CD14-positive monocyte (primary cell): ENCODE measurements around the gene ACVR1. TPM values are rescaled to one million over a fixed set of nuclear protein-coding genes. Genes with fewer than 3 reads are reported as not detected.

Experiments used
- DNase-seq, 3 donors: peaks; one replicate each; pipeline ENCODE4 v3.0.0-alpha.2; 2011 to 2022
- H2AFZ ChIP-seq: 2 replicates; pipeline ENCODE4 v1.6.0; 2012; ENCODE audit warnings: mild to moderate bottlenecking, low read depth, low read length, inconsistent platforms; ENCODE audit not compliant: insufficient read depth, poor library complexity, severe bottlenecking
- H3K27ac ChIP-seq, 2 donors: 1 replicate in 1 of 2; 2 replicates in 1 of 2; pipeline ENCODE4 v1.5.1; 2012 to 2013; ENCODE audit warnings: low read length in 2 of 2, control low read depth in 1 of 2, inconsistent platforms in 1 of 2, low read depth in 1 of 2, mild to moderate bottlenecking in 1 of 2
- H3K27me3 ChIP-seq, 2 donors: one replicate each; pipeline versions ENCODE4 v1.6.0 to v1.6.1; 2011 to 2013; ENCODE audit warnings: low read length in 2 of 2; ENCODE audit not compliant: control insufficient read depth in 2 of 2, insufficient read depth in 2 of 2
- H3K36me3 ChIP-seq, 2 donors: replicated peaks in 1 of 2; 1 replicate in 1 of 2; 2 replicates in 1 of 2; pipeline versions ENCODE4 v1.5.1 to v1.6.1; 2012 to 2013; ENCODE audit warnings: low read length in 2 of 2, control low read depth in 1 of 2, inconsistent platforms in 1 of 2, mild to moderate bottlenecking in 1 of 2; ENCODE audit not compliant: insufficient read depth in 2 of 2, control insufficient read depth in 1 of 2
- H3K4me1 ChIP-seq, 2 donors: 1 replicate in 1 of 2; 2 replicates in 1 of 2; pipeline versions ENCODE4 v1.5.1 to v1.6.1; 2012 to 2013; ENCODE audit warnings: low read length in 2 of 2, control low read depth in 1 of 2, inconsistent platforms in 1 of 2, mild to moderate bottlenecking in 1 of 2, moderate library complexity in 1 of 2; ENCODE audit not compliant: insufficient read depth in 2 of 2, control insufficient read depth in 1 of 2
- H3K4me2 ChIP-seq: replicated peaks from 2 replicates; pipeline ENCODE3; 2012; ENCODE audit warnings: low read length, moderate library complexity, mild to moderate bottlenecking; ENCODE audit not compliant: poor library complexity, severe bottlenecking; ENCODE audit errors: extremely low read depth
- H3K4me3 ChIP-seq, 3 experiments: fragments of 200-600 bp in 1 of 3; sonication (generic) in 1 of 3; replicated peaks in 1 of 3; 1 replicate in 2 of 3; 2 replicates in 1 of 3; pipeline ENCODE4 v1.5.1; 2011 to 2013; ENCODE audit warnings: low read length in 3 of 3, mild to moderate bottlenecking in 3 of 3, control low read depth in 2 of 3, low read depth in 2 of 3, inconsistent platforms in 1 of 3, moderate library complexity in 1 of 3
- H3K79me2 ChIP-seq: 2 replicates; pipeline ENCODE4 v1.6.0; 2012; ENCODE audit warnings: mild to moderate bottlenecking, control low read depth, inconsistent platforms, low read length, moderate library complexity; ENCODE audit not compliant: insufficient read depth
- H3K9ac ChIP-seq: 2 replicates; pipeline ENCODE4 v1.6.0; 2017; ENCODE audit warnings: low read length, mild to moderate bottlenecking; ENCODE audit not compliant: insufficient read depth, poor library complexity, severe bottlenecking
- H3K9me3 ChIP-seq, 2 donors: replicated peaks in 1 of 2; 1 replicate in 1 of 2; 2 replicates in 1 of 2; pipeline versions ENCODE4 v1.5.1 to v1.6.1; 2012 to 2013; ENCODE audit warnings: low read length in 2 of 2, control low read depth in 1 of 2; ENCODE audit not compliant: control insufficient read depth in 1 of 2, insufficient read depth in 1 of 2
- H4K20me1 ChIP-seq: 2 replicates; pipeline ENCODE4 v1.6.0; 2012; ENCODE audit warnings: mild to moderate bottlenecking, low read length, control low read depth, moderate library complexity; ENCODE audit not compliant: insufficient read depth
- H3K27ac Mint-ChIP-seq, 7 donors: one replicate each; pipeline ENCODE4 v1.8.0; 2020; ENCODE audit warnings: mild to moderate bottlenecking in 7 of 7, mixed read lengths in 7 of 7, moderate library complexity in 6 of 7, inconsistent platforms in 2 of 7
- H3K27me3 Mint-ChIP-seq, 3 donors: one replicate each; pipeline ENCODE4 v1.8.0; 2021 to 2022; ENCODE audit warnings: low read depth in 3 of 3, mild to moderate bottlenecking in 3 of 3, mixed read lengths in 3 of 3, moderate library complexity in 3 of 3, inconsistent platforms in 1 of 3
- H3K36me3 Mint-ChIP-seq, 2 donors: one replicate each; pipeline ENCODE4 v1.8.0; 2020; ENCODE audit warnings: mixed read lengths in 2 of 2, inconsistent platforms in 1 of 2, mild to moderate bottlenecking in 1 of 2
- H3K4me1 Mint-ChIP-seq: one replicate; pipeline ENCODE4 v1.8.0; 2020; ENCODE audit warnings: mild to moderate bottlenecking, mixed read lengths
- H3K4me3 Mint-ChIP-seq, 2 donors: one replicate each; pipeline ENCODE4 v1.8.0; 2020; ENCODE audit warnings: mild to moderate bottlenecking in 2 of 2, mixed read lengths in 2 of 2, moderate library complexity in 1 of 2
- H3K9me3 Mint-ChIP-seq, 7 donors: one replicate each; pipeline ENCODE4 v1.8.0; 2020 to 2022; ENCODE audit warnings: mixed read lengths in 7 of 7, mild to moderate bottlenecking in 6 of 7, moderate library complexity in 6 of 7, inconsistent platforms in 2 of 7
- WGBS: methylation state at CpG from one replicate; pipeline ENCODE4 v1.1.5; 2013; ENCODE audit warnings: missing lambda C conversion rate; ENCODE audit not compliant: insufficient coverage; 5-methylcytosine and 5-hydroxymethylcytosine counted together
- intact Hi-C, 2 donors: fragments of 100-400 bp; cut with micrococcal nuclease; formaldehyde crosslinking; loops; one replicate each; pipeline versions ENCODE4 v1.15.0 to v1.15.1; 2023
- polyA plus RNA-seq, 3 donors: library from polyadenylated mRNA; depleted of rRNA in 1 of 3; unstranded in 2 of 3; stranded (reverse) in 1 of 3; fragments of 300-500 nt in 2 of 3; fragments of >200 nt in 1 of 3; fragmentation: Illumina TruSeq in 2 of 3; gene quantifications; 1 replicate in 2 of 3; 2 replicates in 1 of 3; pipeline ENCODE4 v1.2.3, GENCODE V29; 2012 to 2021
- TF ChIP-seq, protein P1 (sequence below): fragments of 200-600 bp; IDR thresholded peaks from one replicate; pipeline ENCODE4 v1.8.0; 2022; ENCODE audit warnings: antibody characterized with exemption, mild to moderate bottlenecking

Gene ACVR1
- polyA plus RNA-seq, 3 donors = 2.8 to 13.4 (median 4.9) TPM

DNA sequence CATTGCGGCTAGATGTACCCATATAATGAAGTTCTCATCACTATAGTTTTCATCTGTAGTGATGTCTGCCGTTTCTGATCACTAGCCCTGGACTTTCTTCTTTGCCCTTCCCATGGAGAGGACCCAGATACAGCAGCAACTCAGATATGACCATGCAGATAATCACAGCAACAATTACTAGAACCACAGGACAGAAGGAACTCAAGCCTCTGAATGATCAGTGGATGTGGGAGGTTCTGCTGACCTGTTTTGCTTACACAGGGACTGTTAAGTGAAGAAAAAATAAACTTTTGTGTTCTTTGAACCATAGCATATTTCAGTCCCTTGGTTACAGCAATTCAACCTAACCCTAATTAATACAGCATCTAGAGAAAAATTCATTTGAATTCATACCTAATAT lies 62.7 kb downstream of the ACVR1 start:
- no CpG with 5 or more reads among the region's 2 CpGs for WGBS
- peaks cover 37 to 52% of the 10 kb centered on the region in 2 donors for H3K36me3 Mint-ChIP-seq
- intact Hi-C loops = no loop called here

DNA sequence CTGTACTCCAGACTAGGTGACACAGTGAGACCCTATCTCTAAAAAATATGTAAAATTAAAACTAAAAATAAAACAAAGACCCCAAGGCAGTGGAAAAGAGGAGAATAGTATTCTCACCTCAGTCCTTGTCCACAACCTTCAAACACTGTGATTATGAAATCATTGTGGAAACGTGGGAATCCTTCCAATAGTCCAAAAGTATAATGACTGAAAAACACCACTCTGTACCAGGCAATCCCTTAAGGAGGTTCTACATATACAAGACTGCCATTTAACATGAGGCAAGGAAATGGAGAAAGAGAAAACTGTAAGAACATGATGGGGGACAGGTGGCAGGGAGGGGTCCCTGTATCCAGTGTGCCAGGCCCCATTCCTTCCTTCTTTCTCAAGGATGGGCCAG lies 66.1 kb downstream of the ACVR1 start:
- H3K27me3 ChIP-seq = no peaks in the 10 kb centered on the region
- H3K27ac ChIP-seq = no peak overlapping the region
- H3K27me3 Mint-ChIP-seq = peaks cover 0 to 2% (median 0%) of the 10 kb centered on the region in 3 donors
- intact Hi-C loops = no loop called here
- no peaks in the 10 kb centered on the region for H3K4me1 ChIP-seq
- peaks cover 0 to 1% (median 0%) of the 10 kb centered on the region in 7 donors for H3K9me3 Mint-ChIP-seq
- H3K4me3 Mint-ChIP-seq = no peak overlapping the region
- DNase-seq = no peak
- no peaks in the 10 kb centered on the region for H3K4me1 Mint-ChIP-seq
- H3K9me3 ChIP-seq = no peaks in the 10 kb centered on the region
- peaks cover 27 to 33% of the 10 kb centered on the region in 2 donors for H3K36me3 Mint-ChIP-seq
- TF ChIP-seq, protein P1, sequence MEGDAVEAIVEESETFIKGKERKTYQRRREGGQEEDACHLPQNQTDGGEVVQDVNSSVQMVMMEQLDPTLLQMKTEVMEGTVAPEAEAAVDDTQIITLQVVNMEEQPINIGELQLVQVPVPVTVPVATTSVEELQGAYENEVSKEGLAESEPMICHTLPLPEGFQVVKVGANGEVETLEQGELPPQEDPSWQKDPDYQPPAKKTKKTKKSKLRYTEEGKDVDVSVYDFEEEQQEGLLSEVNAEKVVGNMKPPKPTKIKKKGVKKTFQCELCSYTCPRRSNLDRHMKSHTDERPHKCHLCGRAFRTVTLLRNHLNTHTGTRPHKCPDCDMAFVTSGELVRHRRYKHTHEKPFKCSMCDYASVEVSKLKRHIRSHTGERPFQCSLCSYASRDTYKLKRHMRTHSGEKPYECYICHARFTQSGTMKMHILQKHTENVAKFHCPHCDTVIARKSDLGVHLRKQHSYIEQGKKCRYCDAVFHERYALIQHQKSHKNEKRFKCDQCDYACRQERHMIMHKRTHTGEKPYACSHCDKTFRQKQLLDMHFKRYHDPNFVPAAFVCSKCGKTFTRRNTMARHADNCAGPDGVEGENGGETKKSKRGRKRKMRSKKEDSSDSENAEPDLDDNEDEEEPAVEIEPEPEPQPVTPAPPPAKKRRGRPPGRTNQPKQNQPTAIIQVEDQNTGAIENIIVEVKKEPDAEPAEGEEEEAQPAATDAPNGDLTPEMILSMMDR = no peak
- H3K27ac Mint-ChIP-seq = peak overlapping the region in 1 of 7 donors; percentile 51
- peaks cover 0 to 13% of the 10 kb centered on the region in 2 donors for H3K36me3 ChIP-seq
- no peak overlapping the region for H3K9ac ChIP-seq
- H3K4me2 ChIP-seq = no peak overlapping the region
- no peak overlapping the region for H3K4me3 ChIP-seq
- H2AFZ ChIP-seq = no peak overlapping the region
- no peaks in the 10 kb centered on the region for H4K20me1 ChIP-seq
- H3K79me2 ChIP-seq = no peaks in the 10 kb centered on the region
- WGBS = no CpG with 5 or more reads among the region's 1 CpG

More for the DNA sequence above, 62.7 kb downstream of the ACVR1 start:
- Mint-ChIP-seq H3K4me1 (no peaks in the 10 kb centered on the region), H3K27me3 (peaks cover 0 to 2% (median 0%) of the 10 kb centered on the region in 3 donors), H3K27ac (no peak overlapping the region), H3K9me3 (peaks cover 0 to 2% (median 0%) of the 10 kb centered on the region in 7 donors), H3K4me3 (no peak overlapping the region)
- no peak overlapping the region for H3K4me2 ChIP-seq
- no peaks in the 10 kb centered on the region for H3K79me2 ChIP-seq
- no peak overlapping the region for H3K27ac ChIP-seq
- H3K27me3 ChIP-seq = no peaks in the 10 kb centered on the region
- no peak overlapping the region for H3K9ac ChIP-seq
- TF ChIP-seq, protein P1 = no peak
- no peaks in the 10 kb centered on the region for H4K20me1 ChIP-seq
- H2AFZ ChIP-seq = no peak overlapping the region
- DNase-seq = no peak
- no peaks in the 10 kb centered on the region for H3K9me3 ChIP-seq
- H3K36me3 ChIP-seq = peaks cover 14 to 27% of the 10 kb centered on the region in 2 donors
- H3K4me1 ChIP-seq = no peaks in the 10 kb centered on the region
- H3K4me3 ChIP-seq = no peak overlapping the region
